BJ (cell line): ENCODE measurements around the gene EMX1. TPM values are rescaled to one million over a fixed set of nuclear protein-coding genes. Genes with fewer than 3 reads are reported as not detected.

Source experiments
- CTCF ChIA-PET: fragments of 350-600 bp; formaldehyde crosslinking; extraction: SDS; loops from one replicate; lab custom pipeline; 2021; ENCODE audit warnings: antibody characterized with exemption, inconsistent platforms; lab: Yijun Ruan, JAX
- POLR2A ChIA-PET: fragments of 300-600 bp; sonication (Branson Sonifier 250); formaldehyde crosslinking; extraction: SDS; loops from one replicate; lab custom pipeline; 2021; ENCODE audit warnings: antibody characterized with exemption; lab: Charles Lee
- DNase-seq: peaks from one replicate; pipeline ENCODE4 v3.0.0-alpha.2; 2011; ENCODE audit warnings: low read depth
- H3K27me3 ChIP-seq: 2 replicates; pipeline ENCODE4 v1.6.0; 2011; ENCODE audit warnings: low read length; ENCODE audit not compliant: control insufficient read depth, insufficient read depth
- H3K36me3 ChIP-seq: 2 replicates; pipeline ENCODE4 v1.5.1; 2011; ENCODE audit warnings: low read length; ENCODE audit not compliant: control insufficient read depth, insufficient read depth
- H3K4me3 ChIP-seq: 2 replicates; pipeline ENCODE4 v1.5.1; 2011; ENCODE audit warnings: low read depth, mild to moderate bottlenecking, control low read depth, low read length
- polyA plus RNA-seq: library from polyadenylated mRNA; depleted of rRNA; stranded (reverse); fragments of >200 nt; gene quantifications from 2 replicates; pipeline ENCODE4 v1.2.3, GENCODE V29; 2011
- TF ChIP-seq, protein P1 (sequence below): IDR thresholded peaks from 2 replicates; pipeline ENCODE4 v1.5.1; 2011; ENCODE audit warnings: low read depth, mild to moderate bottlenecking, control low read depth, inconsistent platforms, low read length, moderate library complexity; ENCODE audit not compliant: insufficient read depth

EMX1 gene
- polyA plus RNA-seq, 1 experiment = not detected

DNA sequence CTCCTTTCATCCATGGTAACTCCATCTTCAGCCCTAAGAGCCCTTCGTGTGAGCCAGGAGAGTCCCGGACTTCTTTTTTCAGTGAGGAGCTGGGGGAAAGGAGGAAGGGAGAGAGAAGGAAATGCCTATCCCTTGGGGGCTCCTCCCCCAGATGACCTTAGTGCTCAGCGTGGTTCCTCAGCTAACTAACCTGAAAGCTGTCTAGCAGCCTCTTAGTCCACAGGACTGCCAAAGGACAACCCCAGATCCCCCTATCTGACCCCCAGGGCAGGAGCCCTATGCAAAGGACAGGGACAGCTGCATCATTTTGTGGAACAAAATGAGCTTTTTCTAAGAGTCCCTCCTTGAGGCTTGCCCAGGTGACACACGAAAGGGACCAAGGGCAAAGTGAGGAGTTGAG, 22.2 kb upstream of the EMX1 start:
- H3K36me3 ChIP-seq = no peaks in the 10 kb centered on the region
- H3K27me3 ChIP-seq = peaks cover 12% of the 10 kb centered on the region
- ChIA-PET CTCF (interaction anchor here (0.7 to 8.6 kb wide), 12 partner anchors 8 to 317 kb away, joined by 3 to 144 read pairs (median 12); partner anchors contain the start of gene SPR), POLR2A (interaction anchor here (0.7 kb wide), 1 partner anchor 37 kb away, joined by 3 read pairs; no protein-coding TSS in a partner anchor)
- no peak overlapping the region for H3K4me3 ChIP-seq
- TF ChIP-seq, protein P1, sequence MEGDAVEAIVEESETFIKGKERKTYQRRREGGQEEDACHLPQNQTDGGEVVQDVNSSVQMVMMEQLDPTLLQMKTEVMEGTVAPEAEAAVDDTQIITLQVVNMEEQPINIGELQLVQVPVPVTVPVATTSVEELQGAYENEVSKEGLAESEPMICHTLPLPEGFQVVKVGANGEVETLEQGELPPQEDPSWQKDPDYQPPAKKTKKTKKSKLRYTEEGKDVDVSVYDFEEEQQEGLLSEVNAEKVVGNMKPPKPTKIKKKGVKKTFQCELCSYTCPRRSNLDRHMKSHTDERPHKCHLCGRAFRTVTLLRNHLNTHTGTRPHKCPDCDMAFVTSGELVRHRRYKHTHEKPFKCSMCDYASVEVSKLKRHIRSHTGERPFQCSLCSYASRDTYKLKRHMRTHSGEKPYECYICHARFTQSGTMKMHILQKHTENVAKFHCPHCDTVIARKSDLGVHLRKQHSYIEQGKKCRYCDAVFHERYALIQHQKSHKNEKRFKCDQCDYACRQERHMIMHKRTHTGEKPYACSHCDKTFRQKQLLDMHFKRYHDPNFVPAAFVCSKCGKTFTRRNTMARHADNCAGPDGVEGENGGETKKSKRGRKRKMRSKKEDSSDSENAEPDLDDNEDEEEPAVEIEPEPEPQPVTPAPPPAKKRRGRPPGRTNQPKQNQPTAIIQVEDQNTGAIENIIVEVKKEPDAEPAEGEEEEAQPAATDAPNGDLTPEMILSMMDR = no peak
- DNase-seq = no peak

DNA sequence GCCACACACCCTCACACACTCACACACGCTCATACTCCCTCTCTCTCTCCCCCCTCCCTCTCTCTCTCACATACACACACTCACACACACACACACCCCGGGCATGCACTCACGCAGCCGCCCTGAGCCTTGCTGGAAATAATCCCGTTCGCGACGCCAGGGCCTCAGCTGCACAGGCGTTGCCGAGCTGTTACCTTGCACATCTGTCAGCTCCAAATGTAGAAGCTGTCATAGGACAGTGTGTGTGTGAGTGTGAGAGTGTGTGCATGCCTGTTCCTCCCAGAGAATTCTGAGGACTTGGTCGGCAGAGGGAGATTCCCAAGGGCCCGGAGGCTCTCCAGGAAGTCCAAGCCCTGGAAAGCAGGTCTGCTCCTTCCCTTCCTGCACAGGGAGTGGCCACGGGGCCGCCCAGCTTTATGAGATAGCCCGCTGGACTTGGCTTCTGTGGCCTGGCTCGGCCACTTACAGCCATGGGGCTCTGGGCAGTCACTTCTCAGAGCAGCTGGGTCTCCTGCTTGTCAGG, 21.5 kb upstream of the EMX1 start:
- TF ChIP-seq, protein P1 = no peak; the same call in 1 of the 2 replicates
- DNase-seq = no peak
- peaks cover 18% of the 10 kb centered on the region for H3K27me3 ChIP-seq
- POLR2A ChIA-PET = no interaction called here
- CTCF ChIA-PET = interaction anchor here (0.7 to 8.6 kb wide), 10 partner anchors 8 to 317 kb away, joined by 3 to 144 read pairs (median 30); partner anchors contain the start of gene SPR
- no peaks in the 10 kb centered on the region for H3K36me3 ChIP-seq
- no peak overlapping the region for H3K4me3 ChIP-seq

DNA sequence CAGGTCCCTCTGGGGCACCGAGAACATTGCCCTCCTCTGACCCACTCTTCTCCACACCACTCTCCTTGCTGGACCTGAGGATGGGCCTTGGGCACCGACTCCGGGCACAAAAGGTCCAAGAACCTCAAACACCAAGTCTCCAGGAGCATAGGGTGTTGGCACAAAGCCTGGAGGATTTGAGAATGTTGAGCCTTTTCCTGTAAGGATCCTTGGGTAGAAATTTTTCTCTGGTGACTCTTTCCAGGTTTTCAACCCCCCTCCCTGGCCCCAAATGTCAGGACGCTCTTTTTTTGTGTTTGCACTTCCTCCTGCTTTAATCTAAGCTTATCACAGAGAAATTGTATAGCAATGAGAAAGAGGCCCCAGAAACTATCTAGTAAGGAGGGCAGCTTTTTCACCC, 20.9 kb upstream of the EMX1 start:
- TF ChIP-seq, protein P1 = no peak
- H3K27me3 ChIP-seq = peaks cover 20% of the 10 kb centered on the region
- ChIA-PET POLR2A (no interaction called here), CTCF (interaction anchor here (1.6 to 8.6 kb wide), 7 partner anchors 9 to 281 kb away, joined by 4 to 144 read pairs (median 45); partner anchors contain the start of gene SPR)
- no peak for DNase-seq
- no peak overlapping the region for H3K4me3 ChIP-seq
- no peaks in the 10 kb centered on the region for H3K36me3 ChIP-seq

DNA sequence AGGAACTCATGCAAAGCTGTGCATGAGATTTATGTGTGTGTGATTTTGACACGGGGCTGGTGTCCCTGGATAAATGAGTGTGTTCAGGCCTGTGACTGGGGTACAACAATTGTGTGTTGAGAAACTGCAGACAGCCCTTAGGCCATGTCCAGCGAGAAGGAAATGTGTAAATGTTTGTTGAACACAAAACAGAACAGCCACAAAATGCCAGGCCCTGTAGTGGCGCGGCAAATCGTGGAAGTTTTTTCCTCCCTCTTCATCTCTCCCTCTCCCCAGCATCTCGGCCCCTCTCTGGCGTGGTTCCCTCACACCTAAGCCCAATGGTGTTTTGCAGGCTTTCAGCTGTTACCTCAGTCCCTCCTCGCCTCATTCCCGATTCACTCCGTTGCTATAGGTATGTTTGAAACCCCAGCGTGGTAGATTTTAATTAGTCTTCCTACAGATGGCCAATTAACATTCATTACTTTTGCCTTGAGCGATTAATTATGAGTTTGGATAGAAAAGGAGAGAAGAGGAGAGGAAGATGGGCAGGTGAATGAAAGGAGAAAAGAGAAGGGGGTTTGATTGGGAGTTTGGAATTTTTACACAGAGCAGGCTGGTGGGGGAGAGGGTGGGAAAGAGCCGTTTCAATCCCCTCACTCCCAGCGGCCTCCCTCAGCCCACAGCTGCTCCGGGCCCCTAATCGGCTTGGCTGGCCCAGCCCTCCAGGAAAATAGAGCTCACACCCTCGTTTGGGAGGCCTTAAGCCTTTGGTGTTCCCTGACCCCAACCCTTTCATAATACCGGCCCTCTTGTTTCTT, 19.3 kb upstream of the EMX1 start:
- Histone ChIP-seq H3K27me3 (peaks cover 24% of the 10 kb centered on the region), H3K36me3 (no peaks in the 10 kb centered on the region), H3K4me3 (no peak overlapping the region)
- CTCF ChIA-PET = interaction anchor here (0.7 to 2.4 kb wide), 6 partner anchors 10 to 279 kb away, joined by 3 to 11 read pairs (median 4); partner anchors contain the start of gene SPR
- TF ChIP-seq, protein P1 = no peak
- no peak for DNase-seq
- POLR2A ChIA-PET = no interaction called here

DNA sequence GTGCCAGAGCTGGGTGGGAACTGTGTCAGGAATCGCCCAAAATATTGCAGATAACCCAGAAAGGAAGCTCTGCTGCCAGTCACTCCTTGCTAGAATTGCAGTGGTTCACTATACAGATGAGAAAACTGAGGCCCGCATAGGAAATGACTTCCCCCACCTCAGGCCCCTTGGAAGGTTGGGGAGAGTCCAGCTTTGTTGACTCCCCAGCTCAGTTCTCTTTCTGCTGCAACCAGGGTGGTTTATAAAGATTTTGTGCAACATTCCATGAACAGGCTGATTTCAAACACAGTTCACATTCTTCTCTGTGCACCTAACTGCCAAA, 18.8 kb upstream of the EMX1 start:
- no peak overlapping the region for H3K4me3 ChIP-seq
- TF ChIP-seq, protein P1 = no peak
- CTCF ChIA-PET = interaction anchor here (0.7 to 2.4 kb wide), 6 partner anchors 11 to 279 kb away, joined by 3 to 11 read pairs (median 4); partner anchors contain the start of gene SPR
- H3K27me3 ChIP-seq = peaks cover 27% of the 10 kb centered on the region
- POLR2A ChIA-PET = no interaction called here
- H3K36me3 ChIP-seq = no peaks in the 10 kb centered on the region
- no peak for DNase-seq
